ENCODE measurements around the gene ADAM12.

- TF ChIP-seq CTCF (IDR thresholded peaks at IDR 0.05; ENCODE audit: low read depth, low read length, poor library complexity, severe bottlenecking) = no peak
- TF ChIP-seq EZH2phosphoT487 (IDR thresholded peaks at IDR 0.05; ENCODE audit: borderline replicate concordance, low read length) = no peak
These were observed 171.7 kb downstream of the ADAM12 start for GRCh38 chr10:126216632-126216961.

Data from DOHH2 (cell line).